ENCODE data around the gene ZNF500.
A peak's percentile ranks its signal among the peaks of the same experiment; 100 is the strongest.
"Not testable (repeated sequence)": the region's sequence is repeated elsewhere in the genome, so short reads cannot be mapped to it uniquely, and the experiment has no call there.

The ZNF500 gene

DNA sequence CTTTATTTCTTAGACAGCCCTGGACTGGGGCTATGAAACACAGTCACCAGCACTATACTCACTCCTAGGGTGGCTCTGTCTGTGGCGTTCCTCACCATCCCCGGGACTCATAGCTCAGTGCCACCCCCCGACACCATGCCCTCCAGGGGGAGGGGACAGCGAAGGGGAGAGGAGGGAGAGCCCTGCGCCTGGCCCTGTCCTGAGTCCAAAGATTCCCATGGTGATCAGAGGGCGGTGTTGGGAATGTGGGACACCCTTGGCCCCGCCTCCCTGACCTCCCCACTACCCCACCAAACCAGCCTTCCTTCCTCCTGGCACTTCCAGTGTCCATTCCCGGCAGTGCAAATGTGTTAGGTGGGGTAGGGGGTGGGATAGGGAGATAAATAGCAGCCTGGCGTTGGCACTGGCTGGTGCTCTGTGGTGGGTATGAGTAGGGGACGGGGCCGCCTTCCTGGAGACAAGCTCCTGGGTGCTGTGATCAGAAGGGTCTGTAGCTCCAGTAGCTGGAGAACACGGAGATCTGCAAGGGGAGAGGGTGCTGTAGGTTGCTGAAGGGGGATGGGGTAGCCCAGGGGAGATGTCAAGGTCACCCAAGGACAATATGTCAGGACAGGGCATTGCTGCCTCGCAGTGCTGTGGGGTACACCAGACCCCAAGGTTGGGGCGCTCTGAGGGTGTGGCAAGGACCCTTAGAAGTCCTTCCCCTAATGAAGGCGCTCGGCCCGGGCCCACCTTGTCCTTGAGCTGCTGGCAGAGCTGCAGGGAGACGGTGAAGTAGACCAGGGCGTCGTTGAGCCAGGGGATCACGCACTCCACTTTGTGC lies 30.2 kb upstream of the ZNF500 start:
- DNase-seq: no peak

GRCh38 chr16:4795828-4796572 lies 29.0 kb upstream of the ZNF500 start:
- no peak for DNase-seq

GRCh38 chr16:4795181-4795827 lies 28.3 kb upstream of the ZNF500 start, which contains the start of gene SMIM22:
Gene SMIM22, plus strand, starts transcription at chr16:4795369. Its CDS starts 366 bp downstream, at chr16:4795735.
- DNase-seq: peak in 4 of 58 donors; percentile 3 to 33 (median 20)

- no peak for DNase-seq
Observed at GRCh38 chr16:4792951-4793513, 26.1 kb upstream of the ZNF500 start.

GRCh38 chr16:4790871-4791270 lies 23.9 kb upstream of the ZNF500 start:
- DNase-seq: no peak

- DNase-seq: no peak
Observed at GRCh38 chr16:4790261-4790660, 23.3 kb upstream of the ZNF500 start.

DNA sequence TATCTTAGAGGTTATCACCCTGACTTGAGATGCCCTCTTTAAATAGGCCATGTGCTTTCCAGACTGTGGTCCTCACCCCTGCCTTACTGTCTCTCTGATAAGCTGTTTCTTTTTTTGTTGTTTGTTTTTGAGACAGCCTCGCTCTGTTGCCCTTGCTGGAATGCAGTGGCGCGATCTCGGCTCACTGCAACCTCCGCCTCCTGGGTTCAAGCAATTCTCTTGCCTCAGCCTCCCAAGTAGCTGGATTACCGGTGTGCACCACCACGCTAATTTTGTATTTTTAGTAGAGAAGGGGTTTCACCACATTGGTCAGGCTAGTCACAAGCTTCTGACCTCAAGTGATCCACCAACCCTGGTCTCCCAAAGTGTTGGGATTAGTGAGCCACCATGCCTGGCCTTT lies 21.9 kb upstream of the ZNF500 start:
- DNase-seq: no peak

GRCh38 chr16:4788489-4788889 lies 21.5 kb upstream of the ZNF500 start:
- DNase-seq: no peak

GRCh38 chr16:4787627-4788482 lies 20.9 kb upstream of the ZNF500 start, which contains the start of gene SEPTIN12:
Gene SEPTIN12, minus strand, starts transcription at chr16:4788345. Its CDS starts 700 bp downstream, at chr16:4787645.
- no peak for DNase-seq

DNA sequence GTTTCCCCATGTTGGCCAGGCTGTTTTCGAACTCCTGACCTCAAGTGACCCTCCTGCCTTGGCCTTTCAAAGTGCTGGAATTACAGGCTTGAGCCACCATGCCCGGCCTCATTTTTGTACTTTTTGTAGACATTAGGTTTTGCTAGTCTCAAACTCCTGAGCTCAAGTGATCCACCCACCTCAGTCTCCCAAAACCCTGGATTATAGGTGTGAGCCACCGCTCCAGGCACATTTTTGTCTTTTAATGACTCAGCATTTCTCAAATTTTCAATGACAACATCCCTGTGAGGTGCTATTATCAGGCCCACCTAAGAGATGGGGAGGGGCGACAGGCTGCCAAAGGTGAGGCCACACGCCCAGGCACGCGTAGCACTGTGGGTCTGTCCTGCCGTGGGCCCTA lies 20.1 kb upstream of the ZNF500 start:
- DNase-seq: no peak

GRCh38 chr16:4785758-4786433 lies 18.9 kb upstream of the ZNF500 start:
- no peak for DNase-seq

DNA sequence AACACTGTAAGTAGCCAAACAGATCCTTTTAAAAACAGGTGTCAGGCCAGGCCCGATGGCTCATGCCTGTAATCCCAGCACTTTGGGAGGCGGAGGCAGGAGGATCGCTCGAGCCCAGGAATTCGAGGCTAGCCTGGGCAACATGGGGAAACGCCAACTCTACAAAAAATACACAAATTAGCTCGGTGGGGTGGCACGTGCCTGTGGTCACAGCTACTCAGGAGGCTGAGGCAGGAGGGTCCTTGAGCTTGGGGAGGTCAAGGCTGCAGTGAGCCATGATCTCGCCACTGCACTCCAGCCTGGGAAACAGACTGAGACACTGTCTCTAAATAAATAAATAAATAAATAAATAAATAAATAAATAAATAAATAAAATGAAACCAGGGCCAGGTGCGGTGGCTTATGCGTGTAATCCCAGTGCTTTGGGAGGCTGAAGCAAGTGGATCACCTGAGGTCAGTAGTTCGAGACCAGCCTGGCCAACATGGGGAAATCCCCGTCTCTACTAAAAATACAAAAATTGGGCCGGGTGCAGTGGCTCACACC lies 17.6 kb upstream of the ZNF500 start:
- DNase-seq: not testable (repeated sequence)

GRCh38 chr16:4783951-4784336 lies 17.0 kb upstream of the ZNF500 start:
- DNase-seq: no peak

GRCh38 chr16:4783251-4783950 lies 16.4 kb upstream of the ZNF500 start:
- DNase-seq: no peak

DNA sequence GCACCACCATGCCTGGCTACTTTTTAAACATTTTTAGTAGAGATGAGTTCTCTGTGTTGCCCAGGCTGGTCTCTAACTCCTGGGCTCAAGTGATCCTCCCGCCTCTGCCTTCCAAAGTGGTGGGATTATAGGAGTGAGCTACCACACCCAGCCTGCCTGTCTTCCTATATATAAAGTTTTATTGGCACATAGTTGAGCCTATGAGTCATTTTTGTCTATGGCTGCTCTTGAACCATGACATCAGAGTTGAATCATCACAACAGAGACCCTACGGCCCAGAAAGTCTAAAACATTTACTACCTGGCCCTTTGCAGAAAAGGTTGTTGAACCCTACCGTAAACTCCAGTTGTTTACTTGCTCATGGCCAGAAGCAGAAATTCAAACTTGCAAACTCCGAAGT lies 13.3 kb upstream of the ZNF500 start:
- DNase-seq: no peak

DNA sequence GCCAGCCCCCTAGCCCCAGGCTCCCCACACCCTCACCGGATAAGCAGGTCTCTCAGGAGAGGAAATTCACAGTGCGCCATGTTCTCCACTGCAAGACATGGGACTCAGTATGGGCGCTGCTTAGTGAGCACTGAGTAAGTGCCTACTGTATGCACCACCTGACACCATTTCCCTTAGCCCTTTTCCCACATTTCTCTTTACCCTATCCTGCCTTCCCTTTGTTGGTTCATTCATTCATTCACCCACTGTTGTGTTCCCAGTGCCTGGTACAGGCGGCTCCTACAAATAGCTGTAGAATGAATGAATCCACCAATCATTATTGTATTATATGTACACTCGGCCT lies 11.1 kb upstream of the ZNF500 start:
- no peak for DNase-seq

DNA sequence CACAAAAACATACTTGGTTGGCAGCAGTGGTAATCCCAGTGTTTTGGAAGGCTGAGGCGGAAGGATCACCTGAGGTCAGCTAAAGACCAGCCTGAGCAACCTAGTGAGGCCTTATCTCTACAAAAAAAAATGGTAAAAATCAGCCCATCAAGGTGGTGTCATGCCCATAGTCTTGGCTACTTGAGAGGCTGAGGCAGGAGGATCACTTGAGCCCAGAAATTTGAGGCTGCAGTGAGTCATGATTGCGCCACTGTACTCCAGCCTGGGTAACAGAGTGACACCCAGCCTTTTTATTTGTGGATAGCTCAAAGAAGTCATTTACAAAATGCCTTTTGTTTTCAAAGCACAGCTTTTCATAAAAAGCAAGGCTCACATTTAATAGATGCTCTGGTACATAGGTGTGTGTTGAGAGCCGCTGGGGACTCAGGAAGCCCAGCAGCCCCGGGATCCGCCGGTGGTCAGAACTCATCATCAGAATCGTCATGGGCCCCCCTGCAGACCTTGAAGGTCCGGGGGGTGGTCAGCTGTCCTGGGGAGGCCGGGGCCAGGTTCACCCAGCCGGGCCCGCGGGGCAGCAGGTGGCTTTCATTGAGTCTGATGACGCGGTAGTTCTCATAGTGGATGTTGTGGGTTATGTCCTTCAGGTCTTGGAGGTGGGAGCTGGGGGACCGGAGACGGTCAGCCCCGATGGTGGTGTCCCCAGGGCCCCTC lies 10.5 kb upstream of the ZNF500 start:
- no peak for DNase-seq

DNA sequence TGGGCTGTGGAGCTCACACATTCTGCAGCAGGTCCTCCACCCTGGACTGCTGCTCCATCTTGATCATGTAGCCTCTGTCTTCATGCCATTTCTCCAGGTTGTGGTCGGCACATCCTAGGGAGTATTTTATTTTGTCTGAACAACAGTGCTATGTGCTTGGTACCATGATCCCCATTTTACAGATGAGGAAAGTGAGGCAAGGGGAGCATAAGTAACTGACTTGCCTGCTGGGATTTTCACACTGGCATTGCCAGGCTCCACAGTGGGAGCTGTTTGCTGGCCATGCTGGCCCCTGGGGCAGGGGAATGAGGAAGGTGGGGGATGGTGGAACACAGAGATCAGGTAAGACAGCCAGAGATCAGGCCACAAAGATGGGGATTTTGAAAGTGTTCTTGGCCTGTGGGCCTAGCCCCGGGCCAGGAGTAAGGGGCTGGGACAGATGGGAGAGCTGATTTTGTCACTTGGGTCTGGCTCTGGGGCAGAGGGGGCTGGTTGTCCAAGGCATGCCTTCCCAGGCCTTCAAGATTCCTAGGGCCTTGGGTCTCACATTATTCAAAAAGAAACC lies 9.3 kb upstream of the ZNF500 start:
- DNase-seq: no peak

Measured in anterior cingulate cortex (tissue), 58 donors.